IMR-90 (cell line): ENCODE results near the gene ANKH. TPM values are rescaled to one million over a fixed set of nuclear protein-coding genes. Genes with fewer than 3 reads are reported as not detected.

Source experiments
- ATAC-seq: fragments of 200-7000 bp; cut with Tn5 transposase; 2 replicates; pipeline ENCODE4 v1.9.1; 2020; ENCODE audit warnings: low read depth, mild to moderate bottlenecking, moderate library complexity
- BruUV-seq: library from RNA; stranded (reverse); fragments of 400-500 nt; replicated peaks from 2 replicates; lab custom pipeline; 2021; lab: Mats Ljungman, UMichigan
- CTCF ChIA-PET: fragments of 300-600 bp; formaldehyde crosslinking; extraction: SDS; loops from one replicate; lab custom pipeline; 2021; ENCODE audit warnings: antibody characterized with exemption; lab: Yijun Ruan, JAX
- POLR2A ChIA-PET: fragments of 300-600 bp; sonication (Branson Sonifier 250); formaldehyde crosslinking; loops from one replicate; lab custom pipeline; 2022; ENCODE audit warnings: antibody characterized with exemption; ENCODE audit not compliant: unreplicated experiment; lab: Charles Lee
- DNase-seq: peaks from one replicate; pipeline ENCODE4 v3.0.0; 2013
- H2AFZ ChIP-seq: replicated peaks from 2 replicates; pipeline ENCODE3; 2013; ENCODE audit warnings: low read length, mild to moderate bottlenecking; ENCODE audit not compliant: poor library complexity
- H2AK5ac ChIP-seq: 2 replicates; pipeline ENCODE4 v1.6.1; 2013; ENCODE audit warnings: low read depth, low read length, inconsistent platforms
- H2AK9ac ChIP-seq: replicated peaks from 2 replicates; pipeline ENCODE3; 2013; ENCODE audit warnings: mild to moderate bottlenecking, low read depth, low read length, moderate library complexity; ENCODE audit not compliant: poor library complexity
- H2BK120ac ChIP-seq: 2 replicates; pipeline ENCODE4 v1.6.1; 2013; ENCODE audit warnings: low read depth, low read length, inconsistent platforms
- H2BK15ac ChIP-seq: 3 replicates; pipeline ENCODE4 v1.6.1; 2013; ENCODE audit warnings: low read depth, low read length, inconsistent platforms
- H2BK20ac ChIP-seq: 2 replicates; pipeline ENCODE4 v1.6.1; 2013; ENCODE audit warnings: low read depth, mild to moderate bottlenecking, inconsistent platforms, low read length, moderate library complexity
- H2BK5ac ChIP-seq: 2 replicates; pipeline ENCODE4 v1.6.1; 2013; ENCODE audit warnings: mild to moderate bottlenecking, low read depth, low read length, inconsistent platforms; ENCODE audit not compliant: poor library complexity, severe bottlenecking
- H3K14ac ChIP-seq: replicated peaks from 2 replicates; pipeline ENCODE4 v1.6.1; 2013; ENCODE audit warnings: low read depth, low read length, inconsistent platforms
- H3K18ac ChIP-seq: 2 replicates; pipeline ENCODE4 v1.6.1; 2013; ENCODE audit warnings: low read depth, low read length, control low read depth
- H3K23ac ChIP-seq: 2 replicates; pipeline ENCODE4 v1.6.1; 2013; ENCODE audit warnings: low read depth, low read length, inconsistent platforms
- H3K27ac ChIP-seq: 2 replicates; pipeline ENCODE4 v1.5.1; 2013; ENCODE audit warnings: mild to moderate bottlenecking, control low read depth, low read length; ENCODE audit not compliant: insufficient read depth
- H3K27me3 ChIP-seq: 2 replicates; pipeline ENCODE4 v1.6.1; 2013; ENCODE audit warnings: low read length; ENCODE audit not compliant: control insufficient read depth, insufficient read depth
- H3K36me3 ChIP-seq: 2 replicates; pipeline ENCODE4 v1.6.1; 2013; ENCODE audit warnings: low read length, mixed read lengths; ENCODE audit not compliant: control insufficient read depth, insufficient read depth
- H3K4ac ChIP-seq: 2 replicates; pipeline ENCODE4 v1.6.1; 2013; ENCODE audit warnings: low read depth, low read length, inconsistent platforms
- H3K4me1 ChIP-seq: 2 replicates; pipeline ENCODE4 v1.6.1; 2013; ENCODE audit warnings: low read length, mixed read lengths; ENCODE audit not compliant: control insufficient read depth, insufficient read depth
- H3K4me2 ChIP-seq: 2 replicates; pipeline ENCODE4 v1.6.1; 2013; ENCODE audit warnings: low read depth, mild to moderate bottlenecking, control low read depth, low read length, moderate library complexity
- H3K4me3 ChIP-seq: 2 replicates; pipeline ENCODE4 v1.5.1; 2013; ENCODE audit warnings: low read depth, mild to moderate bottlenecking, control low read depth, low read length, moderate library complexity; ENCODE audit not compliant: insufficient read depth
- H3K56ac ChIP-seq: 2 replicates; pipeline ENCODE4 v1.6.1; 2013; ENCODE audit warnings: low read length, inconsistent platforms; ENCODE audit not compliant: insufficient read depth; ENCODE audit errors: extremely low read depth
- H3K79me1 ChIP-seq, 2 experiments: 2 replicates each; pipeline ENCODE4 v1.6.1; 2013; ENCODE audit warnings: low read length in 2 of 2, inconsistent platforms in 1 of 2, low read depth in 1 of 2
- H3K9ac ChIP-seq: 2 replicates; pipeline ENCODE4 v1.6.1; 2013; ENCODE audit warnings: low read depth, low read length, control low read depth
- H3K9me1 ChIP-seq: 2 replicates; pipeline ENCODE4 v1.6.1; 2013; ENCODE audit warnings: low read length, inconsistent platforms; ENCODE audit not compliant: insufficient read depth
- H3K9me3 ChIP-seq: 2 replicates; pipeline ENCODE4 v1.6.1; 2013; ENCODE audit warnings: low read length; ENCODE audit not compliant: control insufficient read depth, insufficient read depth
- H4K20me1 ChIP-seq: 2 replicates; pipeline ENCODE4 v1.6.1; 2013; ENCODE audit warnings: low read length, inconsistent platforms; ENCODE audit not compliant: insufficient read depth
- H4K5ac ChIP-seq: 2 replicates; pipeline ENCODE4 v1.6.1; 2013; ENCODE audit warnings: mild to moderate bottlenecking, low read depth, low read length, control low read depth
- H4K8ac ChIP-seq, 2 experiments: 2 replicates each; pipeline ENCODE4 v1.6.1; 2013; ENCODE audit warnings: low read depth in 2 of 2, low read length in 2 of 2, control low read depth in 1 of 2, inconsistent platforms in 1 of 2
- H4K91ac ChIP-seq: 2 replicates; pipeline ENCODE4 v1.6.1; 2013; ENCODE audit warnings: low read depth, low read length, inconsistent platforms; ENCODE audit not compliant: insufficient read depth
- FOS ChIP-seq: fragments of 150-350 bp; IDR thresholded peaks from 2 replicates; pipeline ENCODE4 v1.6.1; 2016; ENCODE audit warnings: low read depth, low read length
- MAZ ChIP-seq: IDR thresholded peaks from 2 replicates; pipeline ENCODE4 v1.6.1; 2012; ENCODE audit warnings: low read depth, mild to moderate bottlenecking, low read length, improper control_type of control experiment, moderate library complexity, borderline replicate concordance
- MXI1 ChIP-seq: IDR thresholded peaks from 2 replicates; pipeline ENCODE4 v1.6.1; 2012; ENCODE audit warnings: low read depth, mild to moderate bottlenecking, low read length, moderate library complexity, borderline replicate concordance
- RFX5 ChIP-seq: IDR thresholded peaks from 2 replicates; pipeline ENCODE4 v1.8.0; 2012; ENCODE audit warnings: low read depth, mild to moderate bottlenecking, low read length, moderate library complexity
- WGBS, 2 experiments: methylation state at CpG; one replicate each; pipeline versions ENCODE4 v1.1.5 to v1.1.7; 2013; ENCODE audit warnings: missing lambda C conversion rate in 2 of 2; ENCODE audit not compliant: insufficient read length in 1 of 2; ENCODE audit errors: extremely low coverage in 2 of 2; 5-methylcytosine and 5-hydroxymethylcytosine counted together
- dilution Hi-C: fragments of 300-500 bp; cut with HindIII; formaldehyde crosslinking; loops from one replicate; pipeline ENCODE4 v1.14.3; 2018; ENCODE audit warnings: low sequenced_read_pairs; ENCODE audit not compliant: unreplicated experiment
- in situ Hi-C: fragments of 300-500 bp; cut with MboI; formaldehyde crosslinking; loops from 3 replicates; pipeline ENCODE4 v1.14.3; 2019; ENCODE audit warnings: low sequenced_read_pairs, inconsistent platforms, mixed read lengths
- intact Hi-C: fragments of 100-400 bp; cut with micrococcal nuclease; formaldehyde crosslinking; loops from 2 replicates; pipeline ENCODE4 v1.10.0; 2022
- polyA plus RNA-seq, 3 experiments: library from polyadenylated mRNA; depleted of rRNA; stranded (reverse); fragments of >200 nt; gene quantifications; 2 replicates each; pipeline ENCODE4 v1.2.3, GENCODE V29; 2012; ENCODE audit warnings: low replicate concordance in 1 of 3
- total RNA-seq: library from RNA; depleted of rRNA; stranded (reverse); fragments of >200 nt; gene quantifications from 2 replicates; pipeline ENCODE4 v1.2.3, GENCODE V29; 2012

Gene ANKH
- total and polyA plus RNA-seq, 2 of the 4 experiments (the other 2 are of a cell fraction): 5.2 to 17.2 TPM

DNA sequence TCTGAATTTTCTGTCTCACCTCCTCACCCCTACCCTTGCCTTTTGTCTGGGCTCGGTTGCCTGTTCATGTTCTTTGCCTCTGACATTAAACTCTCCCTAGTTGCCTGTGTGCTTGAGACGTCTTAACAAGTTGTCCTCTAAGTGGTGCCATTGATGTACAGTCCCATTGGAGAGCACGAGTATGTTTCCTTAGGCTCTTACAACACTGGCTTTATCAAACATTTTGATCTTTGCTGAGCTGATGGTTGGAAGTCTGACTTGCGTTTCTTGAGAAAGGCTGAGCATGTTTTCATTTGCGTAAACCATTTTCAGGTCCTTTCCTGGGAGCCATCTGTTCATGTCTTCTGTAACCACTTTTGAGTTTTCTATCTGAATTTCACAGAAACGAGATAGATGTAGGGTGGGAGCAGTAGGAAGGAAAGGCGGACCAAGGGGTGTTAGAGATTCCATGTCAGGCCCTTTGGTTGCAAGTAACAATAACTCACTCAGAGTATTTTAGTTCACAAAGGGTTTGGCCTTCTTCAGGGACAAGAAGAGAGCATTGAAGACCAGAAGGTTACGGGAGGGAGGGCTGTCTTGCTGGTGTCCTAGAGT lies 171.7 kb downstream of the ANKH start:
- Histone ChIP-seq H3K4ac (no peak overlapping the region), H3K79me1 (peaks cover 20 to 58% of the 10 kb centered on the region in 2 experiments; a peak in 3 of 4 replicates), H4K8ac (no peak overlapping the region), H2AK9ac (no peak overlapping the region), H3K4me1 (no peaks in the 10 kb centered on the region; the same call in 1 of the 2 replicates), H2BK20ac (no peak overlapping the region), H3K9me1 (peaks cover 7% of the 10 kb centered on the region; the same call in 1 of the 2 replicates), H2BK15ac (no peak overlapping the region), H2AFZ (no peak overlapping the region), H3K4me2 (no peak overlapping the region), H3K23ac (no peak overlapping the region), H3K36me3 (peaks cover 20% of the 10 kb centered on the region), H4K5ac (no peak overlapping the region), H3K27ac (no peak overlapping the region), H2AK5ac (no peak overlapping the region), H4K91ac (no peak overlapping the region), H2BK120ac (no peak overlapping the region), H3K18ac (no peak overlapping the region), H3K56ac (no peak overlapping the region), H3K9ac (no peak overlapping the region), H3K14ac (no peak overlapping the region), H3K9me3 (no peaks in the 10 kb centered on the region), H4K20me1 (no peaks in the 10 kb centered on the region), H3K27me3 (no peaks in the 10 kb centered on the region), H2BK5ac (no peak overlapping the region), H3K4me3 (no peak overlapping the region)
- no TSS peak for BruUV-seq
- ChIA-PET CTCF (no interaction called here), POLR2A (no interaction called here)
- in situ Hi-C loops: loop anchor here (25.0 kb wide), 1 partner anchor 812 kb away; the partner anchor contains the start of gene FBXL7
- TF ChIP-seq MAZ: no peak
- TF ChIP-seq MXI1: no peak
- no peak for TF ChIP-seq FOS
- no peak for TF ChIP-seq RFX5
- no CpG with 5 or more reads among the region's 8 CpGs for WGBS, 2 experiments
- dilution Hi-C loops: no loop called here
- ATAC-seq: no peak
- intact Hi-C loops: no loop called here
- no peak for DNase-seq
